Ramos (cell line): Measurements from ENCODE around the gene KAZN.

Source experiments
- in situ Hi-C: fragments of 300-500 bp; cut with MboI; formaldehyde crosslinking; loops from one replicate; pipeline ENCODE4 v1.14.3; 2022; ENCODE audit warnings: low sequenced_read_pairs; ENCODE audit not compliant: unreplicated experiment

KAZN gene

DNA sequence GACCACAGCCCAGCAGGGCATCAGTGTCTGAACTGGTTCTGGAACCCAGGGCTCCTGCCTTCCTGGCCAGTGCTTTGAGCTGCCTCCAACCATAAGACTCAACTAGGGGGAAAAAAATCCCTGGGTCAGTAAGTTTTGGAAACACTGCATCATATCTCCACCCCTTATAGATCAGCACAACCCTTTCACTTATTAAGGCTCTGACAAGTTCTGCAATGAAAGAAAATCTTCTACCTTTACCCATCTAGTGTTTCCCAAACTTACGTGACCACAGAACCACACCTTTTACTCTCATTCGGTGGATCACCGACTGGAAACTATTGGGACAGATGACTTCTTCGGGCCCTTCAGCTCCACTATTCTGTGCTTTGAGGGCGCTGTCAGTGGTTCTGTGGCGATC is 476.7 kb downstream of the KAZN start:
- in situ Hi-C loops = no loop called here

DNA sequence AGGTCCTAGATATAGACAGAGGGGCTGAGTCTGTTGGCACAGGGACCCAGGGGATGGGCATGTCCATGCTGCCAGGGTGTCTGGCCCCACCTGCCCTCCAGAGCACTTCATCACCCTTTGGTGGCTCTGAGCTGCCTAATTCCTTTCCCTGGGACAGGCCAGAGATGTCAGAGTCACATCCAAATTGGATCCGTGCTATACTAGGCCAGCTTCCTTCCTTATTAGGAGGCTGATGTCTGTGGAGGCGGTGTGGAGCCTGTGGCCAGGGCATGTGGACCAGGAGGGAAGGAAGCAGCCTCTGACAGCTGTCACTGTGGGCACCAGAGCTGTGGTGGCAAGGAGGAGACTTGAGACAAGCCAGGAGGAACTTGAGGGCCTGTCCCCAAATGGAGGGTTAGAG is 477.3 kb downstream of the KAZN start:
- in situ Hi-C loops = no loop called here

DNA sequence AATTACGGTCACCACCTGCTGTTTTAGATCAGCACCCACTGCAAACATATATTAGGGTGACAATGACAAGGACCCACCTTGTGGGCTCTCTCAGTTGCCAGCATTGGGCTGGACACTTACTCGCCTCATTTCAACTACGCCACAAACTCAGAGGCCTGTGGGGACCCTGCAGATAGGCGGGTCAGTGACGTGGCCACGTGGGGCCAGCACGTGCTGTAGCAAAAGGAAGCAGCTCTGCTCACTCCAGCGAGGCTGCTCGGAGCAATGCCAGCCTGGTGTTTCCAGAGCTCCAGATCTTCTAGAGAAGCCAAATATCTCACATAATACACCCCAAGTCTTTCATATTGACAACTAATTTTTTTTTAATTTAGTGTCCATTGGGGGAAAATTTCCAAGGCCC is 478.3 kb downstream of the KAZN start:
- in situ Hi-C loops = no loop called here

DNA sequence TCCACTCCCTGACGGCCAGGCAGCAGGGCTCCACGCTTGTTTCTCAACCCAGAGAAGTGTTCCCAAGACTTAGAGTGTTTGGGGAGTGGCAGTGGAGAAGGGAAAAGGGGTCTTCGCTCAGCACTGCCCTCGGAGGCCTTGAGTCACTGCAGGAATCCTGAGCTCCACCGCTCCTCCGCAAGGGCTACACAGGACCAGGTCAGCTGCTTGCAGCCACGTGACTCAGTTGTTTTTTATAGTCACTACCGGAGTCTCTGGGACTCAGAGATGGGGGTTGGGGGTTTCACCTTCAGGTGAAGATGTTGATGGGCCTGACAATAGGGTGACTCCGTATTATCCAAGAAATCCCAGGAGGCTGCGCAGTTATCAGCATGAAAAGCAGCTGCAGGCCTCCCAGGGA is 478.9 kb downstream of the KAZN start:
- in situ Hi-C loops = no loop called here

DNA sequence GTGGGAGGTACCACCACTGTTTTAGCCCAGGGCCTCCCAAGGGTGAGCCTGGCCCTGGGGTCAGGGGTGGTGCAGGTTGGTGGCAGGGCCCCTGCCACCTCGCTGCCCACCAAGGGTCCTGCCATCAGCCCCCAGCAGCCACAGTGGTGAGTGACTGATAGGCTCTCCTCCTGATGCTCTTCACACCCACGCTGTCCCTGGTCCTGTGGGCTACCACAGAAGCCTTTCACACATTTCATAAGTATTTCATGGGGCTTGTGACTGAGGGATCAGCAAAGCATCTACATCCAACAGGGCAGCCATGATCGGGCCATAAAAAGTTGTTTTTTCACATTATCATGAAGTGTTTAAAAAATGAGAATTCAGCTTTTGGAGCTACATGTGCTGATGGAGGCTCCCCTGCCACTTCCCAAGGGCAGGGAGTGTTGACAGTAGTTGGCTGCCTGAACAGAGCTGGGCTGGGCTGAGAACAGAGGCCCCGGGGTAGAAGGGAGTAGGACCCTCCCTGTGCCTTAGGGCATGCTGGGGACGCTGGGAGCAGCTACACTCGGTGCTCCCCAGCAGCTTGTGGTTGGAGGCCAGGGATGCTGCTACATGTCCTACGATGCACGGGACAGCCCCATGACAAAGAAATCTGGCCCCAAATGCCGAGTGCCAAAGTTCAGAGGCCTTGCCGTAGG is 482.0 kb downstream of the KAZN start:
- in situ Hi-C loops = no loop called here

DNA sequence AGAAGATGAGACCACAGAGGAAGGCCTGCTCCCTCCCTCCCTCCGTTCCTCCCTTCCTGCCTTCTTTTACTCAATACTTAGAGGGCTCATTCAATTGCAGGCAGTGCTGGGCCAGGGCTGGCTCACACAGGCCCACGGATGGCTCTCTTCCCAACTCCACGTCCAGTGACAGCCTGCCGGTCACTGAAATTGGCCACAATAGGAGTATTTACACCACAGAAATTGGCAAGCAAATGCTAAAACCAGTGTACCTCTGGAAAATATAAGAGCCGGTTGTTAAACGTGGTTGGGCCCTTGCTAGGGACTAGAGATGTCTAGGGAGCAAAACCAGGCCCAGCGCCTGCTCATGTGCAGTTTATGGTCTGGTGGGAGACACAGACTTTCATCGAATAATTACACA is 482.6 kb downstream of the KAZN start:
- in situ Hi-C loops = no loop called here

DNA sequence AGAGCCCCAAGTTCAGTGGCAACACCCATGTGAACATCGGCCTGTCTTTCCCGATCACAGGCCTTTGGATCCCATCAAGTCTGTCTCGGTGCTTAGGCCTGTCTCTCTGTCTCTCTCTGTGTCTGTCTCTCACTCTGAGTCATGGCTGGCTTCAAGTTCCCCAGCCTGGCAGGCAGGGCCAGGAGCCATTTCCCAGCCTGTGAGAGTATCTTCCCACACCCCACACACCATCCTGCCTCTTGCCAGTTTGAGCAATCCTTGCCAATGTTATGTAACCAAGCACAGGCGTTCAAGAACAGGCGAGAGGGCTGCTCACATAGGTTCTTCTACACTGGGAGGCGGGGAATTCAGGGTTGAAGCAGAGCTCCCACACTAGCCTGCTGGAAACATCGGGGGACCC is 485.1 kb downstream of the KAZN start:
- in situ Hi-C loops = no loop called here

DNA sequence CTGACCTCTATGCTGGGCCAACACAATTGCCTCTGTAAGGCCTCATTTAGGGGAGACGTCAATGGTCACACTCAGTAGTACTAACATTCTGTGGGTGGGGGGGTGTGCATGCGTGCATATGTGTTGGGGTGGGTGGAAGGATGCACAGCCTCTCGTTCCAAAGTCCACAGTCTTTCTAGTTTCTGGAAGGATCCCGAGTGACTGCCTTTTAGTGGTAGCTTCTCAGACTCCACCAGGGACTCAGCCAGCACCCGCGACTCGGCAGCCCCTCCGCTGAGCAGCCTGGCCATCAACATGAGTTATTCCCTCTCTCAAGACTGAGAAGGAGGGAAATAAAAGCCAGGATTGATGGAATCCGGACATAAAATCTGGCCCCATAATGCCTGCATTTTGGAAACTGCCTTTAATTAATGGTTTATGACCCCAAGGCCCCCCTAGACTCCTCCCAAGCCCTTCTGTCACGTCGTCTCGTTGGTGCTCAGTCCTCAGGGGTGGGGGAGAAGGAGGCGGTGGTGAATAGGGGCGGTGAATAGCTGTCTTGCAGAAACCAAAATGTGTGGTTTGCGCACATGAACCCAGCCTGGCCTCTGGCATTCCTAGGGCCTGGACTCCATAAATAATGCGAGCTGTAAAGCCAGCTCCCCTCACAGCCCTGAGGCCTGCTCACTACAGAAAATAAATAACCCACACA is 489.9 kb downstream of the KAZN start:
- in situ Hi-C loops = no loop called here

DNA sequence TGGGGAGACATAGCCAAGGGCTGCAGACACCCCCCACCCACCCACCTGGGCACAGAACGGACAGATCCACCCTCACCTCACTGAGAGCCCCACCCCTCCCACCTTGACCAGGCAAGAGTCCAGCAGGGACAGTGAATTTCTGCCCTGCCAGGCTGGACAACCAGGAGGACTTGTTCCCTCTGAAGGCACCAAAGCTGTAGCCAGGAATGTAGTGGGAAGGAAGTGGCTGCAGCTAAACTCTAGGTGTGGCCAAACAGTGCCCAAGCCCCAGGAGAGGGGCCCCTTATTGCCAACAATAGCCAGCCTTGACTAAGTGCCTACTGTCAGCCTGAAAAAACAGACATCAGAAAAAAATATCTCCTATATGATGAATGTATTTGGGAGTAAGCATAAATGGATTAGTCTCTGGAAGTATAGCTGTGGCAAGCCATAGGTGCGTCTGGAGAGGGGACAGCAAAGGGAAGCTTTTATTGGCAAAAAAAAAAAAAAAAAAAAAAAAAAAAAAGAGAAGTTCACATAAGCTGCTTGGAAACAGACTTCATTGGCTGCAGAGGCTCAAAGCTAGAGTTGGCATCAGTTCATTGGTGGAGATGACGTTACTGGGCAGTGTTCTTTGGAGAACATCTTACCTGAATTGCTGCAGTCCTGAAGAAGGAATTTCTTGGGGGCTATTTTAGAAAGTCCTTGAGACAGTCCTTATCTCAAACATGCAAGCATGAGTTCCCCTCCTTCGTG is 490.9 kb downstream of the KAZN start:
- in situ Hi-C loops = no loop called here

DNA sequence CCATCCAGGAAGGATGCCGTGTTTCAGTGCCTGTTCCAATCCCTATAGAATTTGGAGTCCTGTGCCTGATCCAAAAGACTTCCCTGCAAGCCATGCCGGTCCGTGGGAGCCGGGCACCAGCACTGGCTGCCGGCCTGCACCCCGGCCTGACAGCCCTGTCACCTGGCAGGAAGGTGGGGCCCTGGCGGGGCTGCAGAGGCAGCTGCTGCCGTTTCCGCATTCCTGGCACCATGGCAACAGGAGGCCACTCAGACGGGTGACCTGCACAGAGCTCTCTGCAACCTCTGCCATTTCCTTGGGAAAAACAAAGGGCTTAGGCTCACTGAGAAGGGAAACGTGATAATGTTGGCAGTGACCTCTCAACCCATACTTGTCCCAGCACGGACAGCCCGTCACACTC is 491.9 kb downstream of the KAZN start:
- in situ Hi-C loops = no loop called here

DNA sequence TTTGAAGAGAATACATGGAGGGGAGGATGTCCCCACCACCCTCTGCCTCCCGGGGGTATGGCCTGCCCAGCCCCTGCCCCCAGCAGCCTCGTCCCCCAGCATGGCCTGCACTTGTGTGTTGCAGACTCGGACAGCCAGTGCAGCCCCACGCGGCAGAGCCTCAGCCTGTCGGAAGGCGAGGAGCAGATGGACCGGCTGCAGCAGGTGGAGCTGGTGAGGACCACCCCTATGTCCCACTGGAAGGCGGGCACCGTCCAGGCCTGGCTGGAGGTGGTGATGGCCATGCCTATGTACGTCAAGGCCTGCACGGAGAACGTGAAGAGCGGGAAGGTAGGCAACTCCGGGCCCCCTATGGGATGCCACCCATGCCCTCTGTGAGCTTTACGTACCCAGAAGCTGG is 495.6 kb downstream of the KAZN start:
- in situ Hi-C loops = no loop called here

DNA sequence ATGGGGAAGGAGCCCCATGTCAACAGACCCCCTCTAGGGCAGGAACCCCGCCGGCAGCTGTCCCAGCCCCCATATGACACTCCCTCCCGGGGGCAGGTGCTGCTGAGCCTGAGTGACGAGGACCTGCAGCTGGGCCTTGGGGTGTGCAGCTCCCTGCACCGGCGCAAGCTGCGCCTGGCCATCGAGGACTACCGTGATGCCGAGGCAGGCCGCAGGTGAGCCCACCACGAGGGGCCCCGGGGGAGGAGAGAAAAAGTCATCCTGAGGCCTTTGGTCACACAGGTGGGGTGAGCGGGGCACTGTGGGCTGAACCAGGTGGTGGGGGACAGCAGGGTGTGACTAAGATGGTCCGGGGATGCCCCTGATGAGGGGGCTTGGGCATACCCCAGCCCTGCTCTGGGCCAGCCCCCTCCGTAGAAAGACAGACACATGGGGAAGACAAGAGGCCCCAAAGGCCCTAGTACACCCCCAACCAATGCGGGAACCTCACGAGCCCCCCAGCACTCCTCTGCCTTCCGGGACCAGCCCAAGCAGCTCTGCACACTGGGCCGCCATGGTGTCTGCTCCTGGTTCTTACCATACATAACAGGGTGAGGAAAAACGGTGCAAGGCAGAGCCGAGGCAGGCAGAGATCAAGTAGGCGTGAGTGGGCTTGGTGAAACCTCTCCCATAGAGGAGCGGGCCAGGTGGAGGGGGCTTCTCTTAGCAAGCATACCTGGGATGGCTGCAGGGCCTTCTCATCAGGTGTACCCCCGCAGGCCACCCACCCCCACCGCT is 496.4 kb downstream of the KAZN start:
- in situ Hi-C loops = no loop called here

DNA sequence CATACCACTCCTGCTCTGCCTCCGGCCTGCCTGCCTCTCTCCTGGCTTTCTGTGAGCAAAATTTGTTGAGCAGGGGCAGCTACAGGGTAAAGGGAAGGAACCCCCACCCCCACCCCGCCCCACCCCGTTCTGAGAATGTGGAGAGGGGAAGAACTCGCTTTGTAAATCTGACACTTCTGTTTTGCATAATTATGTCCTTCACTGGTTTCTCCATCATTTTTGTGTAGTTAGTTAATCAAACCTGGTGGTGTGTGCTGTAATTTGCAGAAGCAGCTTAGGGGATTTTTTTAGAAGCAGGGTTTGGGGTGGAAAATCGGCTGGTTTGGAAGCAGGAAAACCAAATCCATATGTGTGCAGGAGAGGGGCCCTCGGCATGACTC is 497.0 kb downstream of the KAZN start:
- in situ Hi-C loops = no loop called here

DNA sequence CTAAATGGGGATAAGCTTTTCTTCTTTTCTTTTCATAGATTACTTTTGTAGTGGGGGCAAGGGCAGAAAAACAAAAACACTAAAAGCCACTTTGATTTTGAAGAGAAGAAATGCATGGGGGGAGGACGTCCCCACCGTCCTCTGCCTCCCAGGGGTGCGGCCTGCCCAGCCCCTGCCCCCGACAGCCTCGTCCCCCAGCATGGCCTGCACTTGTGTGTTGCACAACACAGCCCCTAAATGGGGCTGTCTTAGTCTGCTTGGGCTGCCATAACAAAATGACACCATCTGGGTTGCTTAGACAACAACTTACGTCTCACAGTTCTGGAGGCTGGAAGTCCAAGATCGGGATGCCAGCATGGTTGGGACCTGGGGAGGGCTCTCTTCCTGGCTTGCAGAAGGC is 497.8 kb downstream of the KAZN start:
- in situ Hi-C loops = no loop called here

DNA sequence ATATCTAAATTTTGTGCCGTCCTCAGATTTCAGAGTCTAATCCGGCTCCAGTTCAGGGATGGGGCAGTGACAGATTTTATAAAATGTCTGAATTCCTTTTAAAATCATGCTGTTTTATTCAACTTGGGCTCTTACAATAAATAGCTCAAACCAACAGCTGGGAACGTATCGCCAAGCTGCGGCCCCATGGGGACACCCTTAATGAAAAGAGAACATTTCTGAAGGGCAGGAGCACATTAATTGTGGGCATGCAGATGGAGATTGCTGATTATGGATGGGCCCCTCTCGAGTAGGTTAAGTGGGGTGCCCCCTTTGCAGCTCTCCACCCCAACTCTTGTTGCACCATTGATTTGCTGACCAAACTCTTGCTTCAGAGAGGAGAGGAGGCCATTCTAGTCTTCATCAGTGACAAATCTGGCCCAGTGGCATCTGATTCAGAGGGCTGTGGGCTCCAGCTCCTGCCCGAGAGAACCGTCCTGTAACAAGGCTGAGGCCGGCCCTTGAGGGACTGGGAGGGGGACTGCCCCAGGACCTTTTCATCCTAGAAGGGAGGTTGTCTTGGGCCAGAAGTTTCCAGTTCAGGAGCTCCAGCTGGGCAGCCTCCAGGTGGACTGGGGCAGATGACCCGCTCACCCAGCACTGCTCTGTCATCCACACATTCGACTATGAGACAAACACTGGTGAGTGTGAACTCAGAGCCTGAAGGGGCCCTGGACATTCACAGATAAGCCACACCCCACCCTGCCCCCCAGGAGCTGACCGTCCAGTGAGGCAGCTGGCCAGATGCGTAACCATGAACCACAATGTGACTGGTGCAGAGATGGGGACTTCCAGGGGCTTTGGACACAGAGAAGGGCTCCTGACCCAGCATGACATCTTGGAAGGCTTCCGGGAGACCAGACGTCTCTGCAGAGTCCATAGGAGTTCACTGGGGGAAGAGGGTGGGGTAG is 500.0 kb downstream of the KAZN start:
- in situ Hi-C loops = no loop called here

DNA sequence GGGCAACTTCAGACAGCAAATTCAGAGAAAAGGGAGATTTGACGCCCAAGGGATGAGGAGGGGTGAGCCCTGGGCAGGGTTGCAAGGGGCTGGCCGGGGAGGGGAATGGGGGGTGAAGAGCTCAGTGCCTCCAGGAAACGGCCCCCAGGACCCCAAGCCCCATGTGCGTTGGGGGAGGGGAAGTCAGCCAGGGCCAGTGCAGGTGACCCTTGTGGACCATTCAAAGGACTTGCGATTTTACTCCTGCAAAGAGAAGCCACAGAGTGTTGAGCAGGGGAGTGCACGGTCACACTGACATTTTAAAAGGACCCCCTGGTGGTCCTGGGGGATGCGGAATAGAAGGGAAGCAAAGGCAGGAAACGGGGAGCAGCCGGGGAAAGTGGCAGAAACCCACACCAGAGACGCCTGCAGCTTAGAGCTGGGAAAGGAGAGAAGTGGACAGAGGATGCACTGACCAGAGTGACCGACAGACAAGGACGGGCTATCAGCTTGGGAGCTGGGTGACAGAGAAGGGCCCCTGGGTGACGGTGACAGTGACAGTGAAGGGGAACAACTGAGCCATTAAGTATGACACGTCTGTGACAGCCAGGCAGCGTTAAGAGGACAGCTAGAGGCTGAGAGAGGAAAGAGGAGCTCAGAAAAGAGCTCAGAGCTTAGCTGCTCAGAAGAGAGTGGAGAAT is 501.1 kb downstream of the KAZN start:
- in situ Hi-C loops = no loop called here

DNA sequence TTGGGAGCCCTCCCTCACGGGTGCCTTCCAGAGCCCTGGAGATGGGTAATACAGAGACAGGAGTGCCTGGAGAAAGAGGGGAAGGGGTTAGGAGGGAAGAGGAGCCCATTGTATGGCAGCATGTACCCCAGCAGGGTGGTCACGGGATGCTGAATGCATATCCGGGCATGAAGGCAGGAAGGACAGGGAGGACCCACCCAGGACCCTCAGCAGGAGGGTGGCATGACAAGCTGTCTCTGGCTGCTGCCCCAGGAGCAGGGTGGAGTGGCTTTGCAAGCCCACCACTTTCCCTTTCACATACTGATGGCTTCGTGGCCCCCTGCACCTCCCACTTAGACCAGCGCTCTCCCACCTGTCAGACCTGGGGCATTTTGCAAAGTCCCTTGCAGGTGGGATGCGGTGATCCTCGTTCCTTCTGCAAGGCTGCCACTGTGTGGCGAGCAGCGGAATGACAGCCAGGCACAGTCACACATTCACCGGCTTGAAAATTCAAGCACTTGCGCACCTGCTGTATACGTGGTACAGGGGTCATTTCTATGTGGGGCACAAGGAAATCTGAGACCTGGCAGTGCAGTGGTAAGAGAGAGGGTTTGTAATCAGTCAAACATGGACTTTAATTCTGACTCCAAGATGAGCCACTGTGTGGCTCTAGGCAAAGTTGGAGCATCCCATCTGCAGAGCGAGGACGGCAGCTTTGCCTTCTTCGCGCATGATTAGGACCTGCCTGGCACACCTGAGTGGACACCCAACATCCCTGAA is 501.8 kb downstream of the KAZN start:
- in situ Hi-C loops = no loop called here

DNA sequence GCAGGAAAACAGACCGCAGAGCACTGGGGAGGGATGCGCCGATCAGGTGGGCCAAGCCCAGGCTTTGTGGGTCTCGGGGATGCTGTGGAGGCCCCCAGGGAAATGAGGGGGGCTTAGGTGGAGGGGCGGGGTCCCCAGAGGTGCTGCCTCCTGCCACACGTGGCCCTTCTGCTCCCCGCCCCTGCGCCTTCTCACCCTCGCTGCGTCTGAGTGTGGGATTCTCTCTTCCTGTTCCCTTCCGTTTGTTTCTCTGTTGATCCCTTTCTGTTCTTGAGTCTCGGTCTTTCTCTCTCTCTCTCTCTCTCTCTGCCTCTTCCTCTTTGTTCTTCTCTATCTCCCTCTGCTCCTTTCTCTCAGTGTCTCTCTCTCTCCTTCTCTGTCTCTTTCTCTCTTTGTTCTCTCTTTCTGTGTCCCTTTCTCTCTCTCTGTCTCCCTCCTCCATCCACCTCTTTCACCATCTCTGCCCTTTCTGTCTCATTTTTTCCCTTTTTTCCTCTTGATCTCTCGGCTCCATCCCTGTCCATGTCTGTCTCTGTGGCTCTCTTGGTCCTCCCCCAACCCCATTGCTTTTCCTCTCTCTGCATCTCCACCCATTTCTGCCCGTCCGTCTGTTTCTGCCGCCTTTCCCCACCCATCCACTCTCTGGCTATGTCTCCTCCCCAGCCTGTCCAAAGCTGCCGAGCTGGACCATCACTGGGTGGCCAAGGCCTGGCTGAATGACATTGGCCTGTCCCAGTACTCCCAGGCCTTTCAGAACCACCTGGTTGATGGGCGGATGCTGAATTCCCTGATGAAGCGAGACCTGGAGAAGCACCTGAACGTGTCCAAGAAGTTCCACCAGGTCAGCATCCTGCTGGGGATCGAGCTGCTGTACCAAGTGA is 502.6 kb downstream of the KAZN start:
- in situ Hi-C loops = no loop called here
